ENCODE measurements around the gene R3HDML.

DNA sequence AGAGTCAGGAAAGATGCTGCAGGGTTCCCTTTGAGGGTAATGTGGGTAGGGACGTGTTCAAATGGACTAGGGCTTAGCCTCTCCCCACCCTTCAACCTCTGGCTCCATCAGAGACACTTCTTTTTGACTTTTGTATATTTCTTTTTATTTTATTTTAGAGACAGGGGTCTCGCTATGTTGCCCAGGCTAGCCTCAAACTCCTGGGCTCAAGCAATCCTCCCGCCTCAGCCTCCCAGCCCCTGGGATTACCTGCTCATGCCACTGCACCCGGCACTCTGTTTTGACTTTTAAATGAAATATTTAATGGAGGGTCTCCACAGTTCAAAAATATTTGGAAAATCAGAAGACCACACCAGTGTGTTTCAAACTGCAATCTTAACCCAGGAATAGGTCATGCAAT lies 27.2 kb downstream of the R3HDML start:
- TF ChIP-seq, protein P1, sequence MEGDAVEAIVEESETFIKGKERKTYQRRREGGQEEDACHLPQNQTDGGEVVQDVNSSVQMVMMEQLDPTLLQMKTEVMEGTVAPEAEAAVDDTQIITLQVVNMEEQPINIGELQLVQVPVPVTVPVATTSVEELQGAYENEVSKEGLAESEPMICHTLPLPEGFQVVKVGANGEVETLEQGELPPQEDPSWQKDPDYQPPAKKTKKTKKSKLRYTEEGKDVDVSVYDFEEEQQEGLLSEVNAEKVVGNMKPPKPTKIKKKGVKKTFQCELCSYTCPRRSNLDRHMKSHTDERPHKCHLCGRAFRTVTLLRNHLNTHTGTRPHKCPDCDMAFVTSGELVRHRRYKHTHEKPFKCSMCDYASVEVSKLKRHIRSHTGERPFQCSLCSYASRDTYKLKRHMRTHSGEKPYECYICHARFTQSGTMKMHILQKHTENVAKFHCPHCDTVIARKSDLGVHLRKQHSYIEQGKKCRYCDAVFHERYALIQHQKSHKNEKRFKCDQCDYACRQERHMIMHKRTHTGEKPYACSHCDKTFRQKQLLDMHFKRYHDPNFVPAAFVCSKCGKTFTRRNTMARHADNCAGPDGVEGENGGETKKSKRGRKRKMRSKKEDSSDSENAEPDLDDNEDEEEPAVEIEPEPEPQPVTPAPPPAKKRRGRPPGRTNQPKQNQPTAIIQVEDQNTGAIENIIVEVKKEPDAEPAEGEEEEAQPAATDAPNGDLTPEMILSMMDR (IDR thresholded peaks at IDR 0.05): no peak
- no peak for TF ChIP-seq POLR2A (IDR thresholded peaks at IDR 0.05)
- TF ChIP-seq POLR2AphosphoS5 (IDR thresholded peaks at IDR 0.05; ENCODE audit: insufficient read depth in 1 of 2, low read depth in 1 of 2): no peak

Data from vagina (tissue), 2 donors.